Measurements from ENCODE around the gene PDZD4. TPM values are rescaled to one million over a fixed set of nuclear protein-coding genes. Genes with fewer than 3 reads are reported as not detected.

The PDZD4 gene
- total and polyA plus RNA-seq, 9 of the 15 experiments (the other 6 are each of a cell fraction or from before 2014, with no cell fraction given): 0.05 to 0.38 (median 0.07) TPM; not detected in 5

DNA sequence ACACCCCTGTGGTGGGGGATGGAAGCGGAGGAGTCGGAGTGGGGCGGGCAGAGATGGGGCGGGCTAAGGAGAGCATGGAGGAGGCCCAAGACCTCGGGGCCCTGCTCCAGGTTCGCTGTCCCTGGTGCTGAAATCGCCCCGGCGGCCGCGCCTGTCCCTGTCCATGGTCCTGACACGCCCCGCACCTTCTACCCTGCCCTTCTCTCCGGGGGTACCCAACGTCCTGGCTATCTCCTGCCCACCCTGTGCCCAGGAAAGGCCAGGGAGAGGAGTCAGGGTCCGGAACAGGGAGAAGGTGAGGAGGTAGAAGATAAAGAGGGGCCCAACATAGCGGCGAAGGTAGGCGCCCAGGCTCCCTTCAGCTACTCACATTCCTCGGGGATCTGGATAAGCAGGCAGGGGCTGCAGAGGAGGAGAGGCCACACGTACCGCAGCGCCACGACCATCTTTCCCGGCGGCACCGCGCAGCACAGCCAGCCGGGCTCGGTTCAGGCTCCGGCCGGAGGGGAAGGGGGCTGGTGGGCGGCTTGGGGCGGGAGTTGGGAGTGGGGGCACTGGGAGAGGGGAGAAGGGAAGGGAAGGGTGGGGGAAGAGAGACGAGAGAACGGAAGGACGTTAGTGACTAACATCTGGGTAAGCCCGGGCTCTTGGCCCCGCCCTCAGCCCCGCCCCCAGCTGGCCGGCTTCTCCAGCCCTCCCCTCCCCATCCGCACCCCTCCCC, 45.2 kb upstream of the PDZD4 start (continued):
- peak; percentile 86 for TF ChIP-seq HDAC2 (IDR thresholded peaks at IDR 0.05)
- no peak for TF ChIP-seq ZBTB7A (IDR thresholded peaks at IDR 0.05; ENCODE audit: borderline replicate concordance, control insufficient read depth, low read depth, low read length)
- no peak for TF ChIP-seq ZNF699 (CRISPR knock-in tag; IDR thresholded peaks at IDR 0.05; ENCODE audit: insufficient replicate concordance)
- peak; percentile 64 for TF ChIP-seq VEZF1 (CRISPR knock-in tag; IDR thresholded peaks at IDR 0.05)
- TF ChIP-seq ZBTB5 (IDR thresholded peaks at IDR 0.05): no peak
- TF ChIP-seq AFF4 (CRISPR knock-in tag; IDR thresholded peaks at IDR 0.05): peak; percentile 99
- no peak for TF ChIP-seq KHSRP (IDR thresholded peaks at IDR 0.05)
- no peak for TF ChIP-seq ZNF449 (CRISPR knock-in tag; IDR thresholded peaks at IDR 0.05)
- peak; percentile 90 for TF ChIP-seq MAX (CRISPR knock-in tag; IDR thresholded peaks at IDR 0.05)
- no peak for TF ChIP-seq ZNF717 (CRISPR knock-in tag; IDR thresholded peaks at IDR 0.05)
- TF ChIP-seq SAP30 (IDR thresholded peaks at IDR 0.05; ENCODE audit: borderline replicate concordance, insufficient read depth, low read depth, low read length, poor library complexity, severe bottlenecking): peak; percentile 89
- TF ChIP-seq BHLHE40 (IDR thresholded peaks at IDR 0.05; ENCODE audit: low read length): no peak
- TF ChIP-seq ZNF584 (CRISPR knock-in tag; IDR thresholded peaks at IDR 0.05; ENCODE audit: low read depth): peak; percentile 88
- peak; percentile 99 for TF ChIP-seq LCOR (CRISPR knock-in tag; IDR thresholded peaks at IDR 0.05)
- TF ChIP-seq ZFP30 (CRISPR knock-in tag; IDR thresholded peaks at IDR 0.05; ENCODE audit: borderline replicate concordance): no peak
- TF ChIP-seq CAMTA2 (CRISPR knock-in tag; conservative IDR thresholded peaks at IDR 0.05): no peak
- TF ChIP-seq ZFX (CRISPR knock-in tag; IDR thresholded peaks at IDR 0.05): peak; percentile 67
- TF ChIP-seq PRMT5 (CRISPR knock-in tag; IDR thresholded peaks at IDR 0.05): peak; percentile 99
- TF ChIP-seq ZC3H4 (CRISPR knock-in tag; IDR thresholded peaks at IDR 0.05; ENCODE audit: borderline replicate concordance): 0 out of 2 replicates have a peak, but pooled peaks have one; percentile 32

Measured in K562 (cell line).